ENCODE data around the gene PUSL1. TPM values are rescaled to one million over a fixed set of nuclear protein-coding genes. Genes with fewer than 3 reads are reported as not detected.
A peak's percentile ranks its signal among the peaks of the same experiment; 100 is the strongest.

PUSL1 gene
- total RNA-seq, 8 experiments from 2014 or later: 12.0 to 45.8 (median 22.4) TPM

DNA sequence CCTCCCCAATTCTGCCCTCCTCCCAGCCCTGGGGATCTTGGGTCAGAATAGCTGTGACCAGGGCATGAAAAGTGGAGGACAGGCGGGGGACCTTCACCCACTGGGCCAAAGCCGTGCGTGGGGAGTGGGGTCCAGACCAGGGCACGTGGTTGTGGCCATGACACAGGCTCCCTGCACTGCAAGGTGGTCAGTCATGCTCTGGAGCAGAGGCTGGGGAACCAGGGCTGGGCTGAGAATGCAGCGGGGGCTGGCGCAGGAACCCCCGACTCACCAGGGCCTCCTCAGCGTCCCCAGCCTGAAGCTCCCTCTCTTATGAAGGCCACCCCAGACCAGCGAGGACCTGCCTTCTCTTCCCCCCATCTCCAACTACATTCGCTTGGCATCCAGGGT, 38.1 kb downstream of the PUSL1 start:
- in situ Hi-C loops (cut with MboI; ENCODE audit: low pct_unique_long_range_greater_than_20kb in 2 of 9, low sequenced_read_pairs in 9 of 9, unreplicated experiment in 9 of 9): no loop called here
- ATAC-seq (replicated peaks in 6 of 8): no peak
- Histone ChIP-seq H3K27ac (no peak overlapping the region), H3K4me1 (replicated peaks in 1 of 2) (peaks cover 12 to 18% of the 10 kb centered on the region in 2 donors), H3K4me3 (no peak overlapping the region)
- 89 to 100% (median 96%) methylated on average over 2 to 6 of the region's 10 CpGs; no CpG with 5 or more reads in 4 of the 10 experiments for WGBS, 10 experiments

DNA sequence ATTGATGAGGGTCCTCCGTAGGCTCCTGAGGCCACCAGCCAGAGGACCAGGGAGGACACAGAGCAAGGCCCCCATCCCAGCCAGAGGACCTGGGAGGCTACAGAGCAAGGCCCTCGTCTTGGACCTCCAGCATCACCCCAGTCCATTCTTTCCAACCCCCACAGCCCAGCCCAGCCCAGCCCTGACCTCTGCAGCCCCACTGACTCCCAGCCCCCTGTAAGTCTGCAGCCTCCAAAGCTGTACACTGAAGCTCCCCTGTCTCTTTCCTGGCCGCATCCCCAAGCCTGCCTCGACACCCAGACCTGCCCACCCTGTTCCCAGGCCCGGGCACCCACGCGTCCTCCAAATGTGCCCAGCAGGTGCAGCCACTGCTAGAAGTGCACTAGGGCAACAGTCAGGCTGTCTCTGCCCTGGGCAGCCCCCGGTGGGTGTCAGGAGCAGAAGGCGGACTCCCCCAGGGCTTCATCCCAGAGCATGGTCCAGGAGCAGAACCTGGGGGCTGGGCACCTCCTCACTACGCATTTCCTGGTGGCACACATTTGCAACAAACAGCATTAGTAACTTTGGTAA, 38.7 kb downstream of the PUSL1 start:
- no peak for ATAC-seq (replicated peaks in 6 of 8)
- WGBS, 10 experiments: 0 to 100% (median 74%) methylated on average over 1 to 4 of the region's 10 CpGs; no CpG with 5 or more reads in 5 of the 10 experiments
- Histone ChIP-seq H3K27ac (no peak overlapping the region), H3K4me3 (peak overlapping the region in 4 of 5 donors; percentile 56 to 85 (median 68)), H3K4me1 (replicated peaks in 1 of 2) (peaks cover 18 to 24% of the 10 kb centered on the region in 2 donors)
- in situ Hi-C loops (cut with MboI; ENCODE audit: low pct_unique_long_range_greater_than_20kb in 2 of 9, low sequenced_read_pairs in 9 of 9, unreplicated experiment in 9 of 9): no loop called here

DNA sequence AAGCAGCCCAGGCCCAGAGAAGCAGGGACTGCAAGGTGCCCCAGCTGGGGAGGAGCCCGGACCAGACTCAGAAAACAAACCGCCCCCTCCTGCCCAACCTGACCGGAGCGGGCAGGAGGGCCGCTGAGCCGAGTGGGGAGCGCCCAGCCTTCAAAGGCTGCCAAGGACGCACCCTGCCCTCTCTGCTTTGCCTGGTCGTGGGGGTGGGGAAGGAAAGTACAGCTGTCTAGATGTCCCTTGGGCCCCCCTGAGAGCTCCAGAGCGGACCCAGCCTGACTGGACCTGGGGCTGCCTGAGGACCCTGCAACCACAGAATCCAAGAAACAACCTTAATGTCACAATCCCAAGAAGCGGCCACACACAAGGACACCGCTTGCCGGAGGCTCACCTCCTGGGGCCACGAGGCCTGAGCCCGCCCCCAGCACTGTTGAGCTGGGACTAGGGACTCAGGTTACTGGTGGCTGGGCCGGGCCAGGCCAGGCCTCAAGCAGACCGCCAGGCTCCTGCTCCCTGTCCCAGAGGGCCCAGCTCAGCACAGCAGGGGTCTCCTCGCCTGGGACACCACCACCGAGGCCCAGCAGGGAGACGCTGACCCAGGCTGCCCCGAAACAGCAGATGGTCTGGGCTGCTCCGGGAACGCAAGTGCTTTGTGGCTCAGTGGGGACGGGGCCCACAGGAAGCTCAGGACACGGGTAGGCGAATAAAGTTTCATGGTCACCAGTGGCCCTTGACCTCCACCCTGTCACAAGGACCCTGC, 39.4 kb downstream of the PUSL1 start:
- in situ Hi-C loops (cut with MboI; ENCODE audit: low pct_unique_long_range_greater_than_20kb in 2 of 9, low sequenced_read_pairs in 9 of 9, unreplicated experiment in 9 of 9): no loop called here

DNA sequence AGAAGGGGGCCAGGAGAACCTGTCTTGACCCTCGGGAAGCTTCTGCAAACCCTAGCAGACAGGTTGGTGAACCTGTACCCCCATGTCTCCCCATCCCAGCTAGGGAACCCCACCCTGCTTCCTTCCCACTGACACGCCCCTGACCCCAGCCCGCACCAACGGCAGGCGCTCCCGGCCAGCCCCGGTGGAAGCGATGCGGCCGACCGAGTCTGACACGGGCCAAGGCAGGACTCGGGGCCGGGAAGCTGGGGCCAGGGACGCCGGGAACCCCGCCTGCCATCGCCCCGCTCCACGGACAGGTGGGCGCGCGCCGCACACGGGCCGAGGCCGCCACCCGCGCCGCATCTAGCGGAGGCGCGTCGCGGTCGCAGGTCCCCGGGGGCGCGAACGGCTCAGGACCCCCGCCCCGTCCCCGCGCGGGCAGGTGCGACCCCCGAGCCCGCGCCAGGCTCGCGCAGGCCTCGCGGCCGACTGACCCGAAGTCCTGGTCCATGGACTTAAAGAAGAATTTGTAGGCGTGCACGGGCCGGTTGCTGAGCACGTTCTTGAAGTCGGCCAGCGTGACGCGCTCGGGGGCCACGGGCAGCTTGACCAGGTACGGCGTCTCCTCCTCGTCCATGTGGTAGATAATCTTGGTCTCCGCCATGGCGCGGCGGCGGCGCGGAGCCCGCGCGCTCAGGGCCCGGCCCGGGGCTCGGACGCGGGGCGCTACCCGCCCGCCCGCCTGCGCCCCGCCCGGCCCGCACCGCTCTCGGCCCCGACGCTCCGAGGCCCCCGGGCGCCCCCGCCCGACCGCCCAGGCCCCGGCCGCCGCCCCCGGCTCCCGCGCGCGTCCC, 40.2 kb downstream of the PUSL1 start:
- ATAC-seq (replicated peaks in 6 of 8): peak; percentile 5 to 38 (median 32)
- Histone ChIP-seq H3K4me1 (replicated peaks in 1 of 2) (peaks cover 28 to 30% of the 10 kb centered on the region in 2 donors), H3K27ac (peak overlapping the region; percentile 93 to 97), H3K4me3 (peak overlapping the region; percentile 56 to 85 (median 69))
- WGBS, 10 experiments: 0 to 2% (median 0%) methylated on average over 1 to 19 of the region's 109 CpGs; no CpG with 5 or more reads in 4 of the 10 experiments
- in situ Hi-C loops (cut with MboI; ENCODE audit: low pct_unique_long_range_greater_than_20kb in 2 of 9, low sequenced_read_pairs in 9 of 9, unreplicated experiment in 9 of 9): no loop called here

More for the DNA sequence above, 39.4 kb downstream of the PUSL1 start:
- Histone ChIP-seq H3K4me1 (replicated peaks in 1 of 2) (peaks cover 24 to 28% of the 10 kb centered on the region in 2 donors), H3K4me3 (peak overlapping the region; percentile 56 to 85 (median 69)), H3K27ac (no peak overlapping the region)
- peak in 3 of 8 experiments; percentile 1 to 14 (median 7) for ATAC-seq (replicated peaks in 6 of 8)
- 0 to 30% (median 11%) methylated on average over 3 to 15 of the region's 26 CpGs; no CpG with 5 or more reads in 4 of the 10 experiments for WGBS, 10 experiments

DNA sequence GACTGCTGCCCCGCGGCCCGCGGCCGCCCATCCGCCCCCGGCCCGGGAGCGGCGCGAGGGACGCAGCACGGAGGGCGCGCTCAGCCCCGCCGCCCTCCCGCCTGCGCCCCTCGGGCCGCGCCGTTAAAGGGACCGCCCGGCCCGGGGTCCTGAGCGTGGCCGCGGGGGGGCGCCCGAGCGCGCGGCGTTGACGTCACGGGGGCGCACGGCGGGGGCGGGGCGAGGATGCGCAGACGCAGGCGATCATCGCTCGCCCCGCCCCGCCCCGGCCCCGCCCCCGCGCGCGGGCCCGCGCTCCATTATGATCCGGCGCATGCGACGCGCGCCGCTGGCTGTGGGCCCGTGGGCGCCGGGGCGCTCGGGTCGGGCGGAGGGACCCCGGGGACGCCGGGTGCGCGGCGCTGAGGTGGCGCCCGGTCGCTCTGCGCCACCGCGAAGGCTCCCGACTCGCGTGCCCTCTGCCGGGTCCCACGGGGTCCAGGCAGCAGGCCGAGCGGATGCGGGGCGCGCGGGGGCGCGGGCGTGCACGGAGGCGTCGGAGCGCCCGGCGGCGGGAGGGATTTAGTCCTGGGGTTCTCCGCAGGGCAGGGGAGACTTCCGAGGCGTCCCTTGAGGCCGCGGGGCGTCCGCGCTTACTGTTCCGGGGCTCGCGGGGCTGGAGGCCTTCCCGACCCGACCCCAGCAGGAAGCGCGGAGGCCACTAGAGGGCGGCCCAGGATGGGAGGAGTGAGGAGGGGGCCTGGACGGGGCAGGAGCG, 41.0 kb downstream of the PUSL1 start, which contains the start of gene DVL1:
Gene DVL1 (minus strand): TSS at position 163 of the 757 bp plus-strand sequence. CDS start 353 bp downstream, outside the sequence.
- Histone ChIP-seq H3K27ac (peak within 1 kb of the TSS; percentile 93 to 97), H3K4me3 (peak within 1 kb of the TSS; percentile 56 to 85 (median 69)), H3K4me1 (replicated peaks in 1 of 2) (peaks cover 28 to 37% of the 10 kb centered on the region in 2 donors)
- peak; percentile 31 to 87 (median 82) for ATAC-seq (replicated peaks in 6 of 8)
- WGBS, 10 experiments: no CpG with 5 or more reads among the region's 122 CpGs
- in situ Hi-C loops (cut with MboI; ENCODE audit: low pct_unique_long_range_greater_than_20kb in 2 of 9, low sequenced_read_pairs in 9 of 9, unreplicated experiment in 9 of 9): no loop called here

DNA sequence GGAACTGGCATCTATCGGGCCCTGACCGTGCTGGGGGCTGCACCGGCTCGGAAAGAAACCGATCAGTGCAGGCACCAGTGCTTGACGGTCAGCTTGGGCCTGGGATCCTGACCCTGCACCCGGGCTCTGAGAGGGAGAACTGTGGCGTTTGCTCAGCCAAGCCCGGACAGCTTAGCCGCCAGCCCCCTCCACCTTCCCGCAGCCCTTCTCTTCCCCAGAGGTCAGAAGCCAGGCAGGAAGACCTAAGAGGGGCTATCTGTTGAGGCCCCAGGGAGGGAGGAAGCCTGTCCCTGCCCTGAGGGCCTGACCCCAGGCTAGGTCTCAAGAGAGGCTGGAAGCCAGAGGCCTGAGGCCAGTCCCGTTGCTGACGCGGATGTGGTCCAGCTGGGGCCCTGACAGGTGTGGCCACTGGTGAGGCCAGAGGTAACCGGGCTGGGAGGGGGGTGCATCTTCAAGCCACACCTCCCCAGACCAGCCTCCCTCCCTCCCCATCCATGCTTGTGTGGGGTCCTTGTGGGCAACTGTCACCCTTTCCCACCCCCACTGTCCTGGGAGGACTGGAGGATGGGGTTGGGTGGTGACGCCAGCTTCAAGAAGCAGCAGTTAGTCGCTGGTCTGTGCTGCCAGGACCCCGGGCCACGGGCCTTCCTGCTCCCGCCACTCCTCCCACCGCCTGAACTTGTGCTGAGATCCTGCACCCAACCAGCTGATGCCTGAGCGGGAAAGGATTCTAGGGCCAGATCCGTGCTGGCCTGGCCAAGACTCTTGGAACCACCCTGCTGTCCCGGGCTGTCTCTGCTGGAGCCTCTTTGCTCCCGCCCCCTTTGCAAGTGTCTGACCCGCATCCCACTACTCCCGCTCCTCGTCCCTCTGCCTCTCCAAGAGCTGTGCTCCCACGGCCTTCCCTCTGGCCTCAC, 43.4 kb downstream of the PUSL1 start:
- in situ Hi-C loops (cut with MboI; ENCODE audit: low pct_unique_long_range_greater_than_20kb in 2 of 9, low sequenced_read_pairs in 9 of 9, unreplicated experiment in 9 of 9): no loop called here
- peak overlapping the region; percentile 21 to 37 (median 24) for H3K4me3 ChIP-seq
- 20 to 80% (median 64%) methylated on average over 1 to 13 of the region's 29 CpGs; no CpG with 5 or more reads in 6 of the 10 experiments for WGBS, 10 experiments
- peak overlapping the region; percentile 36 to 70 for H3K27ac ChIP-seq
- H3K4me1 ChIP-seq (replicated peaks in 1 of 2): peaks cover 29 to 45% of the 10 kb centered on the region in 2 donors
- peak in 2 of 8 experiments; percentile 6 to 8 for ATAC-seq (replicated peaks in 6 of 8)

DNA sequence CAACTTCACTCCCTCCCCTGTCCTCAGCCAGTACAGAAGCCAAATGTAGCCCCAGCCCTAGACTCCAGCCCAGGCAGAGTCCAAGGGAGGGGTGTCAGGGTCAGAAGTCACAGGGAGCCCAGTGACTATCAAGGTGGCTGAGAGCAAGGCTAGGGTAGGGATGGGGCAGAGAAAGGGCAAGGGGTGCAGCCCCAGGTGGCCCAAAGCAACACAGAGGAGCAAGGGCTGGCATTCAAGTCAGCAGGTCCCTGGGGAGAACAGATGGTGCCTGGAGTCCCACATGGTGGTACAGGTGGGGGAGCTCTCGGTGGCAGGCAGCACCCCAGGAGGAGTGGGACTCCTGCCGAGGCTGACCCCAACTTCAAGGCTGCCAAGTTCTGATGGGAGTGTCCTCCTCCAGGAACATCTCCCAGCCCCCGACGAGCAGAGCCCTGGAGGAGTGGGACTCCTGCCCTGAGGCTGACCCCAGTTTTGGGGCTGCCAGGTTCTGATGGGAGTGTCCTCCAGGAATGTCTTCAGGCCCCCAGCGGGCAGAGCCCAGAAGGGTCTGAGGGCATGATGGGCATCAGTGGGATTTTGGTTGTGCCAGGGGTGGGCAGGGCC, 44.5 kb downstream of the PUSL1 start:
- Histone ChIP-seq H3K27ac (no peak overlapping the region), H3K4me1 (replicated peaks in 1 of 2) (peaks cover 27 to 46% of the 10 kb centered on the region in 2 donors), H3K4me3 (no peak overlapping the region)
- ATAC-seq (replicated peaks in 6 of 8): no peak
- WGBS, 10 experiments: 44 to 60% methylated on average over 1 to 3 of the region's 5 CpGs; no CpG with 5 or more reads in 8 of the 10 experiments
- in situ Hi-C loops (cut with MboI; ENCODE audit: low pct_unique_long_range_greater_than_20kb in 2 of 9, low sequenced_read_pairs in 9 of 9, unreplicated experiment in 9 of 9): no loop called here

DNA sequence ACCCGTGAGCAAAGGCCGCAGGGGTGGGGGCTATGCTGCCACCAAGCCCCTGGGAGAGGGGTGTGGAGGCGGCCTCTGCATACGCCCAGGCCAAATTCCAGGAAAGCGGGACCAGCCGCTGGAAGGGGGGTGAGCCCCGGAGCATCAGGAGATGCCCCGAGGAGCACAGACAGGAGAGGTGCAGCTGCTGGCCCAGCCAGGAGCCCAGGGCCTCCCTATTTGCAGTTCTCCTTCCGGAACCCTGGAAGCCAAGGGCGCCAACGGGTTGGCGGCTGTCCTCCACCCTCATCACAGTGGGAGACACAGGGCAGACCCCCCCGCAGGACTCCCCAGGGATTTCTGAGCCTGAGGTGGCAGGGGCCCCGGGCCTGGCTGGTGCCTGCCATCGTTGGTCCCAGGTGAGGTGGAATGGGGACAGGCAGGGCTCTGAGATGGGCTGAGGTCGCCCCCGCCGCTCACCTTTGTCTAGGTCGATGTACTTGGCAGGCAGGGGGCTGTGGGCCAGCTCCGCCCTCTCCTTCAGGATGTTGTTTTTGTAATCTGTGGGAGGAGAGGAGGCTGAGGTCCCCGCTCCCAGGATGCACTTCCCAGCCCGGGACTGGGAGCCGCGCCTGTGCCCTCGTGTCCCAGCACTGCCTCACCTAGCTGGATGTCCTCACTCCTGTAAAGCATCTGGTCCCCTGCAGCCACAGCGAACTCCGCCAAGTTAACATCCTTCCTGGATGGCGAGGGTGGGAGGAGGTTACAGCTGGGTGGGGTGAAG, 45.2 kb downstream of the PUSL1 start:
- peaks cover 31 to 52% of the 10 kb centered on the region in 2 donors for H3K4me1 ChIP-seq (replicated peaks in 1 of 2)
- no peak overlapping the region for H3K27ac ChIP-seq
- in situ Hi-C loops (cut with MboI; ENCODE audit: low pct_unique_long_range_greater_than_20kb in 2 of 9, low sequenced_read_pairs in 9 of 9, unreplicated experiment in 9 of 9): no loop called here
- 47 to 100% (median 64%) methylated on average over 3 to 17 of the region's 28 CpGs; no CpG with 5 or more reads in 6 of the 10 experiments for WGBS, 10 experiments
- peak overlapping the region in 1 of 5 donors; percentile 17 for H3K4me3 ChIP-seq
- no peak for ATAC-seq (replicated peaks in 6 of 8)

DNA sequence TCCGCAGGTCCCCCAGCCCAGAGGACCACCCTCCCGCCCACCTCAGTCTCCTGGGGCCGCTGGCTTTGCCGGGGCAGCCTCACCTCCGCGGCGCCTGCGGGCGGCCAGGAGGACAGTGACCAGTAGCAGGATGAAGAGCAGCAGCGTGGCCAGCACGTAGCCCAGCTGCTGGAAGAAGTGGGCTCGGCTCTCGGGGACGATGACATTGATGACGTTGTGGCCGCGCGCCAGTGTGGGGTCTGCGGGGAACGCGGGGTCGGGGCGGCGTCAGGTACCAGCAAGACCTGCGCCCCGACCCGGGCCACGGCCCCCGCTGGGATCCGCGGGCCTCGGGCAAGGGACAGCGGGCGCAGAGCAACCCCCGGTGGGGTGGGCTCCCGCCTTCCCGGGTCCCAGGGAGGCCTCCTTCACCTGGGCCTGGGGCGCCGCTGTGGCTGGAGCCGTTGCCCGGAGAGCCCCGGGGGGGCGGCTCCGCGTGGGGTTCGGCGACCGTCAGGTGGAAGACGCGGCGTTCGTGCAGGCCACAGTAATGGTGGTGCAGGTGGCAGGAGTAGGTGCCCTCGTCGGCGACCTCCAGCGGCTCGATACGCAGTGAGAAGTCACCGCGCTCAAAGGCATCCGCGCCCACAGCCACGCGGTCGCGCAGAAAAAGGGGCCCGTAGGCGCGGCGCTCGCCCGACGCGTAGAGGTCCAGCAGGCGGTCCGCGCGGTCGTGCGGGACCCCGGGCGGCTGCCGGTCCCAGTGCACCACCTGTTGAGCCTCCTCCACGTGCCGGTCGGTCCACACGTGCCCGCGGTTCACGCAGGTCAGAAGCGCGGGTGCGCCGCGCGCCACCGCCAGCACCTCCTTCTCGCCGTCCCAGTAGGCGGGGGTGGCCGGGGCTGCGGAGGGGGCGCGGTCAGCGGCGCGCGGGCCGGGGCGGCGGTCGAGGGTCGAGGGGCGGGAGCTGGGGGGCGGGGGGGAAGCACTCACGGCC, 46.2 kb downstream of the PUSL1 start:
- peaks cover 41 to 62% of the 10 kb centered on the region in 2 donors for H3K4me1 ChIP-seq (replicated peaks in 1 of 2)
- in situ Hi-C loops (cut with MboI; ENCODE audit: low pct_unique_long_range_greater_than_20kb in 2 of 9, low sequenced_read_pairs in 9 of 9, unreplicated experiment in 9 of 9): no loop called here
- H3K4me3 ChIP-seq: peak overlapping the region in 3 of 5 donors; percentile 7 to 21 (median 17)
- no peak for ATAC-seq (replicated peaks in 6 of 8)
- no peak overlapping the region for H3K27ac ChIP-seq
- 35 to 82% (median 66%) methylated on average over 2 to 24 of the region's 116 CpGs; no CpG with 5 or more reads in 7 of the 10 experiments for WGBS, 10 experiments

DNA sequence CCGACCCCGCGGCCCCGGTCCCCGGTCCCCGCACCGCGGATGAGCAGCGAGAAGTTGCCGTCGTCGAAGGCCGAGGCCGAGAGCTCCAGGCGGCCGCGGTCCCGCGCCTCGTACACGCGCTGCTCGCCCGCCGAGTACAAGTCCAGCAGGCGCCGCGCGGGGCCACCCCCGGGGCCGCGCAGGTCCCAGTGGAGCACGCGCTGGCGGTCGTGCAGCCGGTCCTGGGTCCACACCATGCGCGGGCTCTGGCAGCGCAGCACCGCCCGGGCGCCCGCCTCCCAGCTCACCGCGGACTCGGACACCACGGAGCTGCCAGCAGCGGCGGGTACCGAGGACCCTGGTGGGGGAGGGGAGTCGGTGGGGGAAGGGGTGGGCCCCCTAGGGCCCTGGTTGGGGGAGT, 47.0 kb downstream of the PUSL1 start:
- Histone ChIP-seq H3K4me1 (replicated peaks in 1 of 2) (peaks cover 48 to 70% of the 10 kb centered on the region in 2 donors), H3K4me3 (peak overlapping the region in 2 of 5 donors; percentile 5 to 22), H3K27ac (no peak overlapping the region)
- in situ Hi-C loops (cut with MboI; ENCODE audit: low pct_unique_long_range_greater_than_20kb in 2 of 9, low sequenced_read_pairs in 9 of 9, unreplicated experiment in 9 of 9): no loop called here
- WGBS, 10 experiments: no CpG with 5 or more reads among the region's 52 CpGs
- ATAC-seq (replicated peaks in 6 of 8): peak in 2 of 8 experiments; percentile 15 to 16

Measured in motor neuron (in vitro differentiated cells).